ENCODE data around the gene CLEC4G.

- TF ChIP-seq CTCF (IDR thresholded peaks at IDR 0.05) (no peak), POLR2A (IDR thresholded peaks at IDR 0.05; ENCODE audit: low read length) (no peak), JUNB (IDR thresholded peaks at IDR 0.05) (no peak), REST (IDR thresholded peaks at IDR 0.05) (no peak), CHD2 (IDR thresholded peaks at IDR 0.05; ENCODE audit: low read length, partially characterized antibody) (no peak), NFE2L2 (conservative IDR thresholded peaks at IDR 0.05; ENCODE audit: low read length) (no peak)
These were observed 7.4 kb upstream of the CLEC4G start for GRCh38 chr19:7739211-7739755.
